ENCODE measurements around the gene PGAM5. TPM values are rescaled to one million over a fixed set of nuclear protein-coding genes. Genes with fewer than 3 reads are reported as not detected.
A peak's percentile ranks its signal among the peaks of the same experiment; 100 is the strongest.

PGAM5 gene
- total and polyA plus RNA-seq, 9 of the 15 experiments (the other 6 are each of a cell fraction or from before 2014, with no cell fraction given) = 7.4 to 121 (median 69.5) TPM

- ChIA-PET CTCF (ENCODE audit: low intra/inter-chr PET ratio) (no interaction called here), POLR2A (interaction anchor here (0.7 to 1.0 kb wide), 3 partner anchors 9 to 131 kb away, joined by 3 to 4 read pairs (median 3); no protein-coding TSS in a partner anchor)
- WGBS (ENCODE audit: insufficient coverage, low coverage, missing lambda C conversion rate) = 99% methylated on average over 11 of the region's 11 CpGs
- Histone ChIP-seq H3K79me2 (ENCODE audit: control insufficient read depth, insufficient read depth, low read length) (no peaks in the 10 kb centered on the region), H3K9ac (ENCODE audit: insufficient read depth in 1 of 2, low read depth in 2 of 2, low read length in 2 of 2) (no peak overlapping the region), H3K27me3 (ENCODE audit: control insufficient read depth in 2 of 2, insufficient read depth in 2 of 2, low read length in 2 of 2) (no peaks in the 10 kb centered on the region), H3K4me3 (no peak overlapping the region), H3K4me1 (replicated peaks in 1 of 2; ENCODE audit: control insufficient read depth in 2 of 2, insufficient read depth in 2 of 2, low read length in 2 of 2) (peaks cover 0 to 5% of the 10 kb centered on the region in 2 experiments; a peak in 1 of 5 replicates), H3K9me1 (ENCODE audit: control insufficient read depth, insufficient read depth, low read length) (no peaks in the 10 kb centered on the region), H3K27ac (ENCODE audit: extremely low read depth, low read depth, low read length) (no peak overlapping the region), H4K20me1 (replicated peaks; ENCODE audit: control insufficient read depth, insufficient read depth, low read length) (no peaks in the 10 kb centered on the region; the same call in 1 of the 2 replicates), H2AFZ (ENCODE audit: low read depth, low read length) (no peak overlapping the region), H3K9me3 (replicated peaks; ENCODE audit: control insufficient read depth, insufficient read depth, low read depth, low read length) (peaks cover 6% of the 10 kb centered on the region; the same call in 1 of the 2 replicates), H3K36me3 (ENCODE audit: control insufficient read depth, insufficient read depth, low read length) (peaks cover 95% of the 10 kb centered on the region), H3K4me2 (ENCODE audit: insufficient read depth, low read length) (no peak overlapping the region)
- FAIRE-seq (no peak), DNase-seq (ENCODE audit: extremely low read depth in 1 of 4, low spot score in 3 of 4) (no peak), ATAC-seq (no peak)
- intact Hi-C loops (cut with micrococcal nuclease) (no loop called here), in situ Hi-C loops (cut with MboI) (no loop called here)
- TF ChIP-seq POLR2B (IDR thresholded peaks at IDR 0.05; ENCODE audit: low read depth, partially characterized antibody) = peak; percentile 29
- TF ChIP-seq HLTF (IDR thresholded peaks at IDR 0.05) = no peak
- no peak for TF ChIP-seq DLX4 (CRISPR knock-in tag; IDR thresholded peaks at IDR 0.05)
- TF ChIP-seq POLR2G (IDR thresholded peaks at IDR 0.05; ENCODE audit: low read depth, low read length) = peak; percentile 55; the same call in 1 of the 2 replicates
- no peak for TF ChIP-seq ZNF699 (CRISPR knock-in tag; IDR thresholded peaks at IDR 0.05; ENCODE audit: insufficient replicate concordance)
- peak; percentile 41; the same call in 1 of the 2 replicates for TF ChIP-seq SUPT5H (IDR thresholded peaks at IDR 0.05)
- 0 out of 2 replicates have a peak, but pooled peaks have one; percentile 27 for TF ChIP-seq POLR2A (conservative IDR thresholded peaks at IDR 0.05)
- no TSS peak for BruUV-seq (replicated peaks)
Measured at GRCh38 chr12:132730353-132730752, 19.7 kb downstream of the PGAM5 start.
